ENCODE results near the gene NEDD4.
"Not testable (repeated sequence)": the region's sequence is repeated elsewhere in the genome, so short reads cannot be mapped to it uniquely, and the experiment has no call there.

The NEDD4 gene

DNA sequence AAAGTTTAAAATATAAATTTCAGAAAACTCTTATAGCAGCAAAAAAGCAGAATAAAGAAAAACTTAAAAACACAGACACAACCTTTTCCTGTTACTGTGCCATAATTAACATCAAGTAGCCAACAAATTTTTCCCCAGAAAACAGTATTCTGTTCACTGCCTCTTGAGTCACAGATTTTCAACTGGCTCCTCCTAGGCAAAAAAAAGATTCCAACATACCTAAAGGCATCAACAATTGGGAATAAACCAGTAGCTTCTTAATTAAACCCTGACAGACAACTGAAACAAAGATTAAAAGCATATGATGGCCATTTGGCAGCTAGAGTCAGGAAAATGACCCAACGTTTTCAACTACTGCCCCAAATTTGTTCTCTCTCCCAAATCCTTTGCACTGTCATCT lies 10.9 kb upstream of the NEDD4 start:
- not testable (repeated sequence) for DNase-seq

DNA sequence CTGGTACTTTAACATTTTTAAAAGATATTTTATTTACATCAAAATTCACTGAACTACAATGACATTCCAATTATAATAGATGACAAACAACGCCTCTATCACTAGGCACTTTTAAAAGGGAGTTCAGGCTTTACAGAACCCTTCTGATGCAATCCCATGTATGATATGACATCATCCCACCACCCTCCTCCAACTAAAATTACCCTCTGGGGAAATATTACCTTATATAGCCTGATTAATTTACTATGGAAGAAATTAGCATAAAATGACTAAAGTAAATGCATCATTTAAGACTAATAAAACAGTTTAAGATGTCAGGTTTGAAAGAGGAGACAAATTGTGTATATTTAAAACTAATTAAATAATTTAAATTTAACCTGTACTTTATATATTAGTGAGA lies 10.4 kb upstream of the NEDD4 start:
- DNase-seq = not testable (repeated sequence)

GRCh38 chr15:56003277-56003676 lies 9.9 kb upstream of the NEDD4 start:
- not testable (repeated sequence) for DNase-seq

- no peak for DNase-seq
Observed at GRCh38 chr15:56001471-56002078, 8.2 kb upstream of the NEDD4 start.

DNA sequence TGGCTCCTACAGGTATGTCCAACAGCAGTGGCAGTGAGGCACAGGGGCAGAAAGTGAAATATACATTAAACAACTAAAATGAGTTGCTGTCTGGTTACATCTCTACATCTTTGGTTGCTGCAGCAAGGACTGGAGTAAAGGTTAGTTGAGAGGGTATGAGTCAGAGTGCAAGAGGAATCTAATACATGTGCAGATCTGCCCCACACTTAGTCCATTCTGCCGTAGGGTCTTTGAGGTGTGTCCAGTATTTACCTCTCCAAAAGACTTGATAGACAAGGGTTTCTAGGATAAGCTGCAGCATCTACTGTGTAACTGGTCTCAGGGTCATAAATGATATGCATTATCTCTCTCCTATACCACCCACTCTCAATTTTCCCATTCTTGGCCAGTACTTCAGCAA lies 6.2 kb upstream of the NEDD4 start:
- no peak for DNase-seq

- no peak for DNase-seq
Observed at GRCh38 chr15:55998478-55998877, 5.1 kb upstream of the NEDD4 start.

GRCh38 chr15:55993804-55994560 lies 570 bp upstream of the NEDD4 start:
- no peak for DNase-seq

GRCh38 chr15:55992769-55993110 lies 672 bp downstream of the NEDD4 start:
- DNase-seq = no peak

DNA sequence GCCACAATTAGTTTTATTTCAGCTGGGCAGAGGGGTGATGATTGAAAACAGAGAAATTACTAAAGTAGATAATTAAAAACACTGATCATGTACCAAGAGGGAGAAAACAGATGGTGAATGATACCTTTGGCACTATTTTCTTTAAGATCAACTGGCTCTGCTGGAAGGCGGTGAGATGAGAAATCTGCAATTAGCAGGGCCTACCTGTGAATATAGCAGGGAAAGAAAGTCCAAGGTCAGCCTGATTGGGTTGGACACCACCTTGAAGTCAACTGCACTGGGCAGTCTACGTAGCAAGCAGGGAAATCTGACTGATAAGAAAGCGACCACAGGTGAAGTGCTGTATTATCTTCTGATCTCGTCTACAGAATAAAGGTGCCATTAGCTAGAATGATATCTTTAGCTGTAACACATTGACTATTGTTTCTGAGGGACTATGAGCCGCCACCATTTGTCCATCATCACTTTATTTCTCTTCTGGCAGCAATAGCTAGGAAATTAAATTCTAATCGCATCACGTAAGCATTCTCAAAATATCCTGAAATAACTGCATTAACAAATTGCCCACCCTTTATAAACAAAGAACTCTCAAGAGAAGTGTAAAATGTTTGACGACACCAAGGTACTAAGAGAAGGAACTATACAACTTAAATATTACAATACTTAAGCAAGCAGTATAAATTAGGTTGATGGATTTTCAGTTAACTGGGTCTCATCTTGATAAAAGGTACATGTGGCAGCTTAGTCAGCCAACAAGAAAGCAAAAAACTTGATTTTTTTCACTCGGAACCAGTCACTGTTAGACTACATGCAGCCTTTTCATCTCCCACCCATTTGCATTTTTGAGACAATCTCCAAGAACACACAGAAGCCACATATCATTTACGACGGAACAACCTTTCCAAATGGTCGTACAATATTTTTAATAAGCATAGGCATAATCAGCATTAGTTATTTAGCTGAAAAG lies 1.3 kb downstream of the NEDD4 start:
- no peak for DNase-seq

DNA sequence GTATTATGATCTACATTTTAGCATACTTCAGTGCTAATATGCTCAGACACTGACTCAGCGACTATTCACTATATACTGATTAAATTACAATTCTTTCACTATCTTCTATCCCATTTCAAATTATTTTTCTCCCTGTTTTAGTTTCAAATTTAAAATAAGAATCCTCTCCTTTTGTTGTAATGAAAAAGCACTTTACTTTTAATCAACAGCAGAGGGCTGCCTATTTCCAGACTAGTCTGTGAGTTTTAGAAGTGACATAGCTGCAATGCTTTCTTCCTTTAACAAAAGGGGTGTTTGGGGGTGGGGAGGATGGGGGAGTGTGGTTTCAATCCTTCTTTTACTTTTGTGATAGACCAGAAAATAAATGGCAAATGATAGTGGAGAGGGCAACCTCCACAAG lies 2.4 kb downstream of the NEDD4 start:
- no peak for DNase-seq

DNA sequence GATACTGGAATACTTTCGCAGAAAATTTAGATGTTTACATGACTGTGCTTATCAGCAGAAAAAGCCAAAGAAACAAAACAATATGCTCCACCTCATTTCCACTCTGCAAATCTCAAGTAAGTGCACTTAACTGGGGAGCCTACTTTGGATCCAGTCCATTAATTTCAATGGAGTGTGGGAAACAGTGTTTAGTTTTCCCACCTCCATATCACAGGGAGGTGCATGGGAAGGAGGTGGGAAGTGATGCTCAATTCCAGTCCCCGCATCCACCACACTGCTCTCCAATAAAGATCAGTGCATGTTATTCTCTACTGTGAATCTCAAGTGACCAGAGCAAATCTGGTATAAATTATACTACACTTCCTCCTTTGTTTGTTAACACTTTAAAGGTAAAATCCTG lies 2.9 kb downstream of the NEDD4 start:
- no peak for DNase-seq

- DNase-seq = no peak
Observed at GRCh38 chr15:55989383-55989782, 4.0 kb downstream of the NEDD4 start.

GRCh38 chr15:55981582-55982249 lies 11.7 kb downstream of the NEDD4 start:
- DNase-seq = no peak

DNA sequence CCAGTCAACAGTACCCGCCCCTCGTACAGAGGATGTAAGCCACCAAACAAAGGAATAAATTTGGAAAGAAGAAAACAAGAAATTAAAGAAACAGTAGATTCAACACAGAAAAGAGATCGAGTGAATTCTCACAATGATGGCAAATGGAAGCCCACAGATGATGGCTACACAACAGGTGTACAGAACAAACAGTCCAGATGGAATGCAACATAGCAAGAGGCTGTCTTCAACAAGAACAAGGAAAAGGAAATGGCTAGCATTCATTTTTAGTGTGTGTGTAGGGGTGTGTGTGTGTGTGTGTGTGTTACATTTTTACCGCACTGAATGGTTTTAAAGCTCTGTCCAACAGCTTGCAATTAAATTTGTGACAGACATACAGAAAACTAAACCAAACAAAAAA lies 12.9 kb downstream of the NEDD4 start:
- DNase-seq = no peak

- DNase-seq = no peak
Observed at GRCh38 chr15:55977231-55977630, 16.2 kb downstream of the NEDD4 start.

DNA sequence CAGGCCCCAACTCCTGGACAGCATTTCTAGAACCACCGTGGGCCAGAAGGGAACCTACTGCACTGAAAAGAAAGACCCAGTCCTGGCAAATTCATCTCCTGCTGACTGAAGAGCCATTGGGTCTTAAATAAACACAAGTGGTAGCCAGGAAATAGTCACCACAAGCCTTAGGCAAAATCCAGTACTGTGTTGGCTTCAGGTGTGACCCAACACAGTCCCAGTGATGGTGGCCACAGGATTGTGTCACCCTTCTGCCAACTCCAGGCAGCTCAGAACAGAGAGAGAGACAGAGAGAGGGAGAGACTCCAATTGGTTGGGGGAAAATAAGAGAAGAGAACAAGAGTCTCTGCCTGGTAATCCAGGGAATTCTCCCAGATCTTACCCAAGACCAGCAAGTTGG lies 23.1 kb downstream of the NEDD4 start:
- no peak for DNase-seq

DNA sequence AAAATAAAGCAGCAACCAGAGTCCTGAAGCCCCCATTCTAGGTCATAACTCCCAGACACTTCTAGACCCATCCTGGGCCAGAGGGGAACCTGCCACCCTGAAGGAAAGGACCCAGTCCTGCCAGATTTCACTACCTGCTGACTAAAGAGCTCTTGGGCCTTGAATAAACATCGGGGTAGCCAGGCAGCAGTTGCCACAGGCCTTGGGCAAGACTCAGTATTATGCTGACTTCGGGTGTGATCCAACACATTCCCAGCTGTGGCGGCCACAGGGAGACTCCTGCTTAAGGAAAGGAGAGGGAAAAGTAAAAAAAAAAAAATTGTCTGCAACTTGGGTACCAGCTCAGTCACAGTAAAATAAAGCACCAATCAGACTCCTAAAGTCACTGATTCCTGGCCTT lies 23.8 kb downstream of the NEDD4 start:
- no peak for DNase-seq

- DNase-seq = no peak
Observed at GRCh38 chr15:55968923-55969322, 24.5 kb downstream of the NEDD4 start.

DNA sequence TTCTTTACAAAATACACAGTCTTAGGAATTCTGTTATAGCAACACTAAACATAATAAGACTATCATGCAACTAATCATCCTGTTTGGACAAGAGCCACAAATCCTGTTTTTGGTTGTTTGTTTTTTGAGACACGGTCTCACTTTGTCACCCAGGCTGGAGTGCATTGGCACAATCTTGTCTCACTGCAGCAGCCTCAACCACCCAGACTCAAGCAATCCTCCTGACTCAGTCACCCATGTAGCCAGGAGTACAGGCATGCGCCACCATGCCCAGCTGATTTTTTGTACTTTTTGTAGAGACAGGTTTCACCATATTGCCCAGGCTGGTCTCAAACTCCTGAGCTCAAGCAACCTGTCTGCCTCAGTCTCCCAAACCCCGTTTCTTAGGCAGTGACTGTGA lies 28.3 kb downstream of the NEDD4 start:
- DNase-seq = no peak

DNA sequence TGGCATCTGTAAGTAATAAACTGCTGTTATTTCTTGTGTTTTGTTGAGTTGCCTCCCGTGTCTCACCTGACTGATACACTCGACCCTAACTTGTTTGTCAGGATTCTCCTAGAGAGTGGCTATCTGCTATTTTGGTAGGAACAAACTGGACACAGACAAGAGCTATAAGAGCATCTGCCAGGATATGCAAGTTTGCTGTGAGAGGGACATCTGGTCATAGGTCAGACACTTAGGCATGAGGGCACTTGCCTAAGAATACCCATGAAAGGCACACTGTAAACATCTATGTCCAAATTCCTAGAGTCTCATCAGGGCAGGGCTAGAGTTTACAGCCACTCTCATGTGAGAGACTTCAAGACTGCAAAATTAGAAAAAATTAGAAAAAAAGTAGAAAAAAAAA lies 32.5 kb downstream of the NEDD4 start:
- DNase-seq = no peak

- no peak for DNase-seq
Observed at GRCh38 chr15:55959744-55960447, 33.5 kb downstream of the NEDD4 start.

GRCh38 chr15:55958349-55958748 lies 35.1 kb downstream of the NEDD4 start:
- no peak for DNase-seq
